Stimulated activated CD4-positive, alpha-beta T cell treated with anti-CD3 and anti-CD28 coated beads, Interleukin-4, amount 100 ng/mL, for 48 hours (primary cell): ENCODE data around the gene KRT77.

Experiments
- DNase-seq, 2 donors: peaks; one replicate each; pipeline ENCODE4 v3.0.0-alpha.2; 2020; ENCODE audit warnings: low read depth in 2 of 2

The KRT77 gene

DNA sequence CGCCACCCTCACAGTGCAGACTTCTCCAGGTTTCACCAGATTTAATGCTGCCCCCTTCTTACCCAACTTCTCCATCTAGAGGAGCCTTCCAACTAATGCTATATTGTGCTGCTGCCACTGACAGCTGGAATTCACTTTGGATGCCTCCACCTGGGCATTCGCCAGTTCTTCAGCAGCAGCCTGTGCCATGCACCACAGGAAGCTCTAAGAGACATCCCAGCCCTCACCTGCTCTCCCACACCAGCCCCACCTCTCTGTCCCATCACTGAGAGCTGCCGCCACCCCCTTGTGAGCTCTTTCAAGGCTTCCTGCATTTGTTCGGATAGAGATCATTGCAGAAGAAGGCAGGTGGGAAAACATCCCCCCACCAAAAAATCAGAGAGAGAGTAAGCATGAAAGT lies 46.7 kb downstream of the KRT77 start:
- DNase-seq: no peak

DNA sequence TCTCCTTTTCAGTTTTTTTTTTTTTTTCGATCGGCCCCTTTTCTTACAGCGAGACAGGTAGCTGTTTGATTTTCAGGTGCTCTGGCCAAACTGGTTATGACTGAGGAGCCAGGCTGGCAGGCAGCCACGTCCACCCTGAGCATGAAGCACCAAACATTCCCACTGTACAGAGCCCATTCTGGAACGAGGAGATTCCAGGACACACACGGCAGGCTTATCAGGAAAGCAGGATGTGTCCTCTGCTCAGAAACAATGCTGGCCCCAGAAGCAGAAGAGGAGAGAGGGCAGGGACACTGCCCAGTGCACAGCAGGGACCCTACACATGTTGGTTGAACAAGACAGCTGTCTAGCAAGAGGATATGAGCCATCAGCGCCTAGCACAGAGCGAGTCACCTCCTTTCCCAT lies 47.6 kb downstream of the KRT77 start:
- DNase-seq: no peak

DNA sequence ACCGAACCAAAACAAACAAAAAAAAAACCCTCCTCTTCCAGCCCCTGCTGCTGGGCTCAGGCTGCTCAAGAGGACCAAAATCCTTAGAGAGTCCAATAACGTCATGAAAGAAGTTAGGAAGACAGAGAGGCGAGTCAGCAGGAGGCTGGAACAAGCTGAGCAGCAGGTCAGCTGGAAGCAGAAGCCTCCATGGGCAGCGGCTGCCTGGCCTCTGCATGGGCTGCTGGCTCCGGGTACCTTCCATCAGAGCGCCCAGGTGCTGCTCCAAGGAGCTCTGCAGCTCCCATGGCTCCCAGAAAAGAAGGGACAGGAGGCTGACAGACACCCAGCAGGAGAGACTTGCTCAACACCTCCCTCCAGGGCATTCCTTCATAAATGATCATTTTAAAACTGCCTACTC lies 48.1 kb downstream of the KRT77 start:
- DNase-seq: no peak

DNA sequence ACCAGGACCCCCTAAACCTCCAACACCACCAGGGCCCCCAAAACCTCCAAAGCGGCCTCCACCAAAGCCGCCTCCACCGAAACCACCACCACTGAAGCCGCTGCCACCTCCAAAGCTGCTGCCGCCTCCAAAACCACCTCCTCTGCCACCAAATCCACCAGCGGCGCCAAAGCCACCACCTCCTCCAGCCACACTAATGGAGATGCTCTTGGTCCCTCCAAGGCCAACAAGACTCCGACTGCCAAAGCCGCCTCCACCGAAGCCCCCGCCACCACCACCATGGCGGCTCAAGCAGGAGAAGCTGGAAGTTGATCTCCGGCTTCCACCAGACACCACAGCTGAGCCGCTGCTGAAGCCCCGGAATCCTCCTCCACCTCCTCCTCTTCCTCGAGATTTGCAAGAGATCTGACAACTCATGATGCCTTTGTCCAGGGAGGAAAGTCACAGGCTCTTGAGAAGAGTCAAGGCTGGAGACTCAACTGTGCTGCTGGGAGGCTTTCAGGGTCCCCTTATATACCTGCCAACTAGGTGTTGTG lies 51.5 kb downstream of the KRT77 start, which contains the start of gene KRT2:
TSS of gene KRT2 (minus strand) at position 486 of the 536 bp plus-strand sequence. CDS start at position 417, 69 bp downstream.
- no peak for DNase-seq

DNA sequence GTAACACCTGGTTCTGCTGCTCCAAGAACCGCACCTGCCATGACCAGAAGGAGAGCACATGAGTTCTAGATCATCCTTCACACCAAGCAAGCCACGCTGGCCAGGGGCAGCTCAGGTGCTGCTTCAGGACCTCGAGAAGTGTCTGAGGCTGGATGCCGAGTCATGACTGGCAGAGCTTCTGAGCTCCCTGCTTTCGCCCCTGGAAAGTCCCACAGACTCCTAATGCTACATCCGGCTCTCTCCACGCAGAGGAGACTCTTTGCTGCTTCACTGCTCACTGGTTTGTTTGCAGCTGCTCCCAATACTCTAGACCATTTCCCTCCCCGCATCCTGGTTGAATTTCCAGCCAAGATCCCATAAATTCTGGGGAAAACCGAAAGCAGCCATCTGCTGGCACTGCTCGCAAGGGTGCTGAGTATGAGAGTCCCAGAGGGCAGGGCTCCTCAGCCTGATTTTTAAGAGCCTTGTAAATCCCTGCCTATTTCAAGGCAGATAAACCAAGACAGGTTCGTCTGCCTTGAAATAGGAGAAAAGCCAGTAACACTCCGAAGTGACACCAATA lies 52.7 kb downstream of the KRT77 start:
- DNase-seq: no peak

DNA sequence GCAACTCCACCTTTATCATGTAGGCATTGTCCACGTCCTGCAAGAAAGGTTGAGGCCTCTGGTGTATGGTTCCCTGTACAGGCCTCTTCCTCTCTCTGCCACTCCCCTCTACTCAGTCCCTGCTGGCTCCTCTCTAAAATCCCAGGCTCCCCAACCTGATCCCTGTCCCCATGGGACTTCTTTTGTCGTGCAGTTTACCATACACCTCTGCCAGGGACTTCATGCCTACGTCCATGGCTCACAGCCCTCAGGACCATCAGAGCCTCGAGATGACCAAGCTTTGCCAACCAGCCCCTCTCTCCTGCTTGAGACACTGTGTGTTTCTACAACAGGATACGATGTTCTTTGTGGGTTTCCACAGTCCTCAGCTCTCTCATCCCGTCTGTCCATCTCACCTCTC lies 54.3 kb downstream of the KRT77 start:
- no peak for DNase-seq

DNA sequence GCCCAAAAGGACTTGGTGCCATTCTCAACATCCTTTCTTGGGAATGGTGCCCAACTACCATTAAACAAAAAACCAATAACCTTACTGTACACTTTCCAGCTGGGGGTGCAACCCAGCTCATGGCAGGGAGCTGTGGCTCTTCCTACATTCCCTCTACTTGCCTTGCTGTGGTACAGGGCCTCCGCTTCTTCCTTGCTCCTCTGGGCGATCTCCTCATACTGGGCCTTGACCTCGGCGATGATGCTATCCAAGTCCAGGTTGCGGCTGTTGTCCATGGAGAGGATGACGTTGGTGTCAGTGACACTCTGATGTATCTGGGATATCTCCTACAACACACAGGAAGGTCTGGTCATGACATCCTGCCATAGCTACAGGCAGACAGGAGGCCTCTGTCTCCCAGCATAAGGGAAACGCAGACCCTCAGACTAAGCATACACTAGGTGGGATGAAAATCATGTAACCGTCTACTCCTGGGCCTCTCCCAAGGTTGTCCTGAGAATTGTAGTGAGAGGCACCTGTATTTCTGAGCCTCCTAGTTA lies 55.2 kb downstream of the KRT77 start:
- DNase-seq: no peak

DNA sequence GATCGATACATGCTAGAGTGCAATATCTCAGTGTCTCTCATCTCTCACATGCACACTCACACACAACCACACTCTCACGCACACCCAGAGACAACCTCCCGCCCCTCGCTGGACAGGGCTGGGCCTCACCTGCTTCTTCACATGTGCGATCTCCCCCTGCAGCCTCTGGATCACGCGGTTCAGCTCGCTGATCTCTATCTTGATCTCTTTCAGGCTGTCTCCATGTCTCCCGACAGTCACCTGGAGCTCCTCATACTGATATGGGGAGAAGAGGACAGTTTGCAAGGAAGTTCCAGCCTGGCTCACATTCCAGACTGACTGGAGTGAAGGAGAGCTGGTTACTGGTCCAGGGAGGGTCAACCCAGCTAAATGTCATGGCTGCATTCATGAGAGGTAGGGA lies 55.7 kb downstream of the KRT77 start:
- no peak for DNase-seq

DNA sequence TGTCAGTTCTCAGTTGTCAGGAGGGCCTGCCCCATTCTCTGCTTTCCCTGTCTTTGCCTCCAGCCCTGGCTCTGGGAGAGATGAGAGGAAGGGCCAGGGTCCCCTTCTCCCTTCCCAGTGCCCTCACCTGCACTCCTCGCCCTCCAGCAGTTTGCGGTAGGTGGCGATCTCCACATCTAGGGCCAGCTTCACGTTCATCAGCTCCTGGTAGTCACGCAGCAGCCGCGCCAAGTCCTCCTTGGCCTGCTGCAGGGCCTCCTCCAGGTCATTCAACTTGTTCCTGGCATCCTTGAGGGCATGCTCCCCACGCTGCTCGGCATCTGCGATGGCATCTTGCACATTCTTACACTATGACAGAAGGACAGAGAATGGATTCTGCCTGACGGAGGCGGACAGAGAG lies 56.7 kb downstream of the KRT77 start:
- DNase-seq: no peak

DNA sequence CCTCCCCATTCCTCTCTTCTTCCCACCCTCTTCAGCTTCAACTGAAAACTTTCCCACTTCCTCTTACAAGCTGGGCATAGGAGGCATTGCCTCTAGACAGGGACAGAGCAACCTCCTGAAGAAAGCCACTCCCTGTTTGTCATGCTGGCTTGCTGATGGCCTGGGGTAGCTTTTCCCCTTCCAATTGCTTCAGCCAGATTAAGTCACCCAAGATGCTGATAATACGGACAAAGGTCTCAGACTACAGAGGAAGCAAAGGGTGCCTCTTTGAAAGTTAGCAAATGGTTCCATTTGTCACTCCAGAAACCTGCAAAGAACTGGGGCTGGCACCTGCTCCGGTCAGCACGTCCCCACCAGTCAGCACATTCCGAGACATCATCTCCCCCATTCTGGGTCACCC lies 57.3 kb downstream of the KRT77 start:
- no peak for DNase-seq

DNA sequence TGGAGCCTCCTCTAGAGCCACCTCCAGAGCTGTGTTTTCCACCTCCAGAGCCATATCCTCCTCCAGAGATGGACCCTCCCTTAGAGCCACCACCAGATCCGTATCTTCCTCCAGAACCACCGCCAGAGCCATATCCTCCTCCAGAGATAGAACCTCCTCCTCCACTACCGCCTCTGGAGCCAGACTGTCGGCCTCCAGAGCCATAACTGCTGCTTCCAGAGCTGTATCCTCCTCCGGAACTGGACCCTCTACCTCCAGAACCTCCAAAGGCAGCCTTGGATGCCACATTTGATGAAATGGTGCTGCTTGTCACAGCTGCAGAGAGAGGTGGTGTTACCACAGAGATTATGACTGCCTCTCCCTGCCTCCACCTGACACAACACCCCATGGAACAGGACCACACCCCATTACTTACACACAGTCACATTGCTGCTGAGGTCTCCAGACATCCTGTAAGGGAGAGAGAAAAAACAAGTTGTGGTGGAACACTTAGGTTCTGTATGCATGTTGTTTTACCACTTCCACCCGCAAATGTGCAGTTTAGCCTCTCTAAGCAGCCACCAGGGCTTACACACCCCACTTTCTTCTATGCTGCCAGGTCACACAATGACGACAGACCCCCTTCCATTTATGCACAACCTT lies 58.1 kb downstream of the KRT77 start:
- DNase-seq: no peak

DNA sequence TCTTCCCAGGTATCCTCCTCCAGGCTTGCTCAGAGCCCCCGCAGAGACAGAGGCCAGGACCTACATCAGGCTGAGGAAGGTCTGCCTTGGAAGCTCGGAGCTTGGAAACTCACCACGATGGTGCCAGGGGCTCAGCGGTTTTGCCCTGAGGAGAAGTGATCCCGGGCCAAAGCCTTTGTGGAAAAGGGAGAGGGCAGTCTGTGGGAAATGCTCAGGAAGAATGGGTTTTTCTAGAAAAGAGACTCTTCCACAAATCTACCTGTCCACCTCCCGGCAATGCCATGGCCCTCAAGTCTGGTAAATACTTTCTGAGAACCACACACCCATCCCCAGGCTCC lies 59.3 kb downstream of the KRT77 start:
- DNase-seq: no peak

DNA sequence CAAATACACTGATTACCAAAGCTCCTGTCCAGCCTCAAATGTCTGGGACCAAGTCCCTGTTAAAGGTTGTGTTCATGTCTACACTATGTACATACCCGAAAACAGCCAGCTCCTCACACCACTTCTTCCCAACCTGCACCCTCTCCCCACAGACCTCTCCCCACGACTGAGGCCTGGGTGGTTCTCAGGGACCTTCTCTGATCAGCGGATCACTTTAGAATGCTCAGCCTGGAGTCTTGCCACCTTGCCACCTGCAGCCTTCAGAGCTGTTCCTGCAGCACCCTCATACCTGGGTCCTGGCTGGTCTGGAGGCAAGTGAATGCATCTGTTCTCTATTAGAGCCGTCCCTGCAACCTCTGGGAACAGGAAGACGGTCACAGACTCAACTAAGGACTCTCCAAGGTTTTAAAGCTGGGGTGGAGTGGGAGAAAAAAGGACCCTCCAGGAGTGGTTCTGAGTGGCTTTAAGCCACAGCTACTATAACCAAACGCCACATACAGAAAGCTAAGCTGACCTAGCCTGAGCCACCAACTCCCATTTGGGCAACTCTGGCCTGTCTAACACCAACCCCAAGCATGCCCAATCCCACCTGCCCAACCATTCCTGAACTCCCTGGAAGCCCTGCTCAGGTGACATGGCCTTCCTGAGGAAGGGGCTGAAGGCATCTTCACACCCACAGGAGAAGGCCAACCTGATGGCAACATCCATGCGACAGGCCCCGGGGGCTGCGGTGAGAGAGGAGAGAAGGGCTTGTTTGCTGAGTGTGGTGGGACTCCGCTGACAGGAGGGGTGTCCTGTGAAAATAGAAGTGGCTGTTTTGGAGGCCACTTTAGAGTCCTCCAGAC lies 59.9 kb downstream of the KRT77 start:
- DNase-seq: no peak

DNA sequence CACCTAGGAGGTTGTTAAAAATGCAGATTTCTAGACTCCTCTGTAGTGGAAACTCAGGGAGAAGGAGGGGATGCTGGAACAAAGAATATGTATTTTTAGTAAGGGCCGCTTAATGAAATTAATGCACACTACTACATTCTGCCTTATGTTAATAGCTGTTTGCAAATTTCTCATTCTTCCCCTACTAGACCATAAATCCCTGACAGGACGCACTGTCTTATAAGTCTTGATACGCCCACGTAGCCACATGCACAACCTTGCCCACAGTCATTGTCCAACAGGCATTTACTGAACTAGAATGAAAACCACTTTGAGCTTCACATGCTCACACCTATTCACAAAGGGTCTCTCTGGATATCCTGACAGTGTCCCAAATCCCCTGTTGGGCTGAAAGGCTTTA lies 61.9 kb downstream of the KRT77 start:
- no peak for DNase-seq
